Muscle of leg (tissue), 11 donors: ENCODE measurements around the gene HIPK4. TPM values are rescaled to one million over a fixed set of nuclear protein-coding genes. Genes with fewer than 3 reads are reported as not detected.

Source experiments
- DNase-seq: peaks from one replicate; pipeline ENCODE4 v3.0.0; 2013
- H3K27ac ChIP-seq: one replicate; pipeline ENCODE4 v1.5.1; 2013; ENCODE audit warnings: mild to moderate bottlenecking, low read length, control low read depth
- H3K27me3 ChIP-seq: one replicate; pipeline ENCODE4 v1.6.1; 2013; ENCODE audit warnings: low read length; ENCODE audit not compliant: control insufficient read depth, insufficient read depth
- H3K36me3 ChIP-seq: one replicate; pipeline ENCODE4 v1.6.1; 2013; ENCODE audit warnings: low read length; ENCODE audit not compliant: control insufficient read depth, insufficient read depth
- H3K4me1 ChIP-seq: one replicate; pipeline ENCODE4 v1.6.1; 2013; ENCODE audit warnings: low read length; ENCODE audit not compliant: control insufficient read depth, insufficient read depth
- H3K4me3 ChIP-seq: one replicate; pipeline ENCODE4 v1.5.1; 2013; ENCODE audit warnings: low read length, control low read depth
- H3K9me3 ChIP-seq: replicated peaks from 2 replicates; pipeline ENCODE4 v1.6.1; 2013; ENCODE audit warnings: low read depth, low read length; ENCODE audit not compliant: control insufficient read depth
- WGBS: methylation state at CpG from one replicate; pipeline ENCODE4 v1.1.5; 2013; ENCODE audit warnings: missing lambda C conversion rate; ENCODE audit not compliant: insufficient coverage; 5-methylcytosine and 5-hydroxymethylcytosine counted together
- polyA plus RNA-seq, 8 donors: library from polyadenylated mRNA; unstranded; fragments of 120-200 nt; gene quantifications; one replicate each; pipeline versions ENCODE4 v1.2.1 to v1.2.3, GENCODE V29; 2013; ENCODE audit warnings: inconsistent platforms in 1 of 8, low replicate concordance in 1 of 8; ENCODE audit not compliant: insufficient read length in 8 of 8, insufficient read depth in 1 of 8
- total RNA-seq: library from RNA; stranded (reverse); fragments of 120-200 nt; gene quantifications from one replicate; pipeline ENCODE4 v1.2.4, GENCODE V29; 2013

The HIPK4 gene
- total and polyA plus RNA-seq, 9 donors: 0.13 to 3.7 (median 1.8) TPM

DNA sequence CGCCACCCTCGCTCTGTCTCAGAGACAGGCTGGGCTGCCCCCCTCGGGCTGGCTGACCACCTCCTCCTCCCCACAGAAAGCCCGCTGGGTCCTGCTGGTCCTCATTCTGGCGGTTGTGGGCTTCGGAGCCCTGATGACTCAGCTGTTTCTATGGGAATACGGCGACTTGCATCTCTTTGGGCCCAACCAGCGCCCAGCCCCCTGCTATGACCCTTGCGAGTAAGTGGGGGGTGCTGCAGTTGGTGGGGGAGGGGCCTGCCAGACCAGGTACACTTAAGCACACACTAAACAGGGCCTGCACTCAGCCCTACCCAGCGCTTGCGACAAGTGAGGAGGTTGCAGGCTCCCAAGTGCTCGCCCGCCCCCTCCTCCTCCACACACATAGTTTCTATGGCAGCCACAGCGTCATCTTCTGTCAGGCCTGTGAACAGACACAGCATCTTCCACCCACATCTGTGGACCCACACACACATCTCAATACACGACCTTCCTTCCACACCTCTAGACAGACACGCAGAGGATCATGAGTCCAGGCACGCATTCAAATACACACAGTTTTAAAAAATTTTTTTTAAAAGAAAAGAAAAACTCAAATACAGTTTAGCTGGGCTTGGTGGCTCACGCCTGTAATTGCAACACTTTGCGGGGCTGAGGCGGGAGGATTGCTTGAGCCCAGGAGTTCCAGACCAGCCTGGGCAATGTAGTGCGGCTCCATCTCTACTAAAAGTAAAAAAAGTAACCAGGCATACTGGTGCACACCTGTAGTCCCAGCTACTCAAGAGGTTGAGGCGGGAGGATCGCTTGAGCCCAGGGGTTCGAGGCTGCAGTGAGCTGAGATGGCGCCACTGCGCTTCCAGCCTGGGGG, 23.1 kb downstream of the HIPK4 start:
- H3K27ac ChIP-seq: peak overlapping the region; percentile 82
- peaks cover 33% of the 10 kb centered on the region for H3K4me1 ChIP-seq
- peak; percentile 42 for DNase-seq
- H3K36me3 ChIP-seq: peaks cover 53% of the 10 kb centered on the region
- no peaks in the 10 kb centered on the region for H3K9me3 ChIP-seq
- 59% methylated on average over 13 of the region's 27 CpGs for WGBS
- H3K4me3 ChIP-seq: no peak overlapping the region
- no peaks in the 10 kb centered on the region for H3K27me3 ChIP-seq

- Histone ChIP-seq H3K27ac (peak overlapping the region; percentile 77), H3K4me3 (peak overlapping the region; percentile 55), H3K4me1 (peaks cover 33% of the 10 kb centered on the region), H3K27me3 (no peaks in the 10 kb centered on the region), H3K36me3 (peaks cover 42% of the 10 kb centered on the region), H3K9me3 (no peaks in the 10 kb centered on the region)
- peak; percentile 88 for DNase-seq
- WGBS: 8% methylated on average over 13 of the region's 28 CpGs
These were observed 24.2 kb downstream of the HIPK4 start for GRCh38 chr19:40365613-40366401.

- Histone ChIP-seq H3K27ac (no peak overlapping the region), H3K9me3 (no peaks in the 10 kb centered on the region), H3K27me3 (no peaks in the 10 kb centered on the region), H3K36me3 (peaks cover 35% of the 10 kb centered on the region), H3K4me3 (no peak overlapping the region), H3K4me1 (peaks cover 35% of the 10 kb centered on the region)
- no peak for DNase-seq
- 17% methylated on average over 1 of the region's 3 CpGs for WGBS
These were observed 25.0 kb downstream of the HIPK4 start for GRCh38 chr19:40365010-40365409.

DNA sequence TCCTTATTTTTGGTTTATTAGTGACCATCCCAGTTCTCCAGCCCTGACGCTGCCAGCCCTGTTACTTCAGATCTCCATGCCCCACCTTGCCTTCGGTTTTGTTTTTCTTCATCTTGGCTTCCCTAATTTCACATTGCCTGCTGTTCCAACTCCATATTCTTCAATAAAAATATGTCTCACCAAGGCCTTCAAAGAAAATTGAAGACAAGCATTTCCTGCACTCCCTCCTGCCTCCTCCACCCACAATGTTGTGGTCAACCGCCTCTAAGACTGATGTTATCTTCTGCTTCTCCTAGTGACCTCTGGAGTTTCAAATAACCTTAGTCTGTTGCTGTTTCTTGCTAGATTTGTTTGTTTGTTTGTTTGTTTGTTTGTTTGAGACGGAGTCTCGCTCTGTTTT, 26.9 kb downstream of the HIPK4 start:
- Histone ChIP-seq H3K4me1 (peaks cover 28% of the 10 kb centered on the region), H3K9me3 (no peaks in the 10 kb centered on the region), H3K36me3 (peaks cover 16% of the 10 kb centered on the region), H3K27me3 (no peaks in the 10 kb centered on the region), H3K4me3 (no peak overlapping the region), H3K27ac (no peak overlapping the region)
- 91% methylated on average over 4 of the region's 5 CpGs for WGBS
- no peak for DNase-seq

- 100% methylated on average over 1 of the region's 3 CpGs for WGBS
- Histone ChIP-seq H3K27me3 (no peaks in the 10 kb centered on the region), H3K36me3 (peaks cover 12% of the 10 kb centered on the region), H3K9me3 (no peaks in the 10 kb centered on the region), H3K4me3 (no peak overlapping the region), H3K27ac (no peak overlapping the region), H3K4me1 (peaks cover 19% of the 10 kb centered on the region)
- DNase-seq: no peak
These were observed 27.8 kb downstream of the HIPK4 start for GRCh38 chr19:40362160-40362559.

DNA sequence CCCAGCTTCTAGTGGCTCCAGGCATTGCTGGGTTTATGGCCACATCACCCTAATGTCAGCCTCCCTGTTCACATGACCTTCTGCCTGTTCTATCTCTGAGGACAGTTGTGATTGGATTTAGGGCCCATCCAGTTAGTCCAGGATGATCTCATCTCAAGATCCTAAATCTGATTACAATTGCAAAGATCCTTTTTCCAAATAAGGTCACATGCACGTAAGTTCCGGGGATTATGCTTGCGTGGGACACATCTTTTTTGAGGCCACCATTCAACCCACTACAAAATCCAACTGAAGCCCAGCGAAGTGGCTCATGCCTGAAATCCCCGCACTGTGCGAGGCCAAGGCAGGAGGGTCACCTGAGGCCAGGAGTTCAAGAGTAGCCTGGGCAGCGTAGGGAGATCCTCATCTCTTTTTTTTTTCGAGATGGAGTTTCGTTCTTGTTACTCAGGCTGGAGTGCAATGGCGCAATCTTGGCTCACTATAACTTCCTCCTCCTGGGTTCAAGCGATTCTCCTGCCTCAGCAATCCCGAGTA, 29.2 kb downstream of the HIPK4 start:
- Histone ChIP-seq H3K4me3 (no peak overlapping the region), H3K36me3 (peaks cover 7% of the 10 kb centered on the region), H3K9me3 (no peaks in the 10 kb centered on the region), H3K27ac (no peak overlapping the region), H3K4me1 (peaks cover 5% of the 10 kb centered on the region), H3K27me3 (no peaks in the 10 kb centered on the region)
- peak; percentile 48 for DNase-seq
- WGBS: 90% methylated on average over 7 of the region's 12 CpGs

- DNase-seq: no peak
- Histone ChIP-seq H3K27me3 (no peaks in the 10 kb centered on the region), H3K4me1 (peaks cover 5% of the 10 kb centered on the region), H3K4me3 (no peak overlapping the region), H3K27ac (no peak overlapping the region), H3K36me3 (peaks cover 10% of the 10 kb centered on the region), H3K9me3 (no peaks in the 10 kb centered on the region)
- 78% methylated on average over 11 of the region's 13 CpGs for WGBS
These were observed 29.8 kb downstream of the HIPK4 start for GRCh38 chr19:40360020-40360707.

- no CpG with 5 or more reads among the region's 5 CpGs for WGBS
- H3K27ac ChIP-seq: no peak overlapping the region
- no peaks in the 10 kb centered on the region for H3K9me3 ChIP-seq
- peak; percentile 57 for DNase-seq
- H3K4me3 ChIP-seq: no peak overlapping the region
- no peaks in the 10 kb centered on the region for H3K27me3 ChIP-seq
- H3K4me1 ChIP-seq: peaks cover 2% of the 10 kb centered on the region
- H3K36me3 ChIP-seq: peaks cover 10% of the 10 kb centered on the region
These were observed 31.2 kb downstream of the HIPK4 start for GRCh38 chr19:40358773-40359172.

- no peak overlapping the region for H3K27ac ChIP-seq
- no peaks in the 10 kb centered on the region for H3K27me3 ChIP-seq
- no peaks in the 10 kb centered on the region for H3K9me3 ChIP-seq
- peaks cover 10% of the 10 kb centered on the region for H3K36me3 ChIP-seq
- WGBS: no CpG with 5 or more reads among the region's 3 CpGs
- peaks cover 2% of the 10 kb centered on the region for H3K4me1 ChIP-seq
- H3K4me3 ChIP-seq: no peak overlapping the region
- no peak for DNase-seq
These were observed 32.3 kb downstream of the HIPK4 start for GRCh38 chr19:40357640-40358039.
